ENCODE results near the gene TLNRD1. TPM values are rescaled to one million over a fixed set of nuclear protein-coding genes. Genes with fewer than 3 reads are reported as not detected.

The TLNRD1 gene
- total RNA-seq, 1 donor from 2014 or later = 18.7 TPM

DNA sequence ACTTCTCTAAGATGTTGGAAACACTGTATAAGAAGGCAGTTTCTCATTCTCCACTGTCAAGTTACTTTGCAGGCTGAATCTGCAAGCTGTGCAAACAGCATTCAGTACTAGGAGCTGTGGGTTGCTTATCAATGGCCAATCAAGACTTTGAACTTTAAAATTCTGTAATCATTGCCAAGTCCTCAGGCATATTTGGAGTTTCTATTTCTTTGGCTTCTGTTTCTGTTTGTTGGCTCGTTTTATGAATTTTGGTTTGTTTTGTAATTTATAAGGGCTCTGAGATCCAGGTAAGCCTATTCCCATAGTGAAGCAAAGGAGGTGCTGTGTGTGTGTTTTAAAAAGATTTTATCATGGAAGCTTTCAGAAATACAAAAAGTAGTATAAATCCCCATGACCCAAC lies 32.1 kb downstream of the TLNRD1 start:
- peaks cover 5% of the 10 kb centered on the region for H3K36me3 Mint-ChIP-seq (ENCODE audit: low read depth)
- peaks cover 5% of the 10 kb centered on the region for H3K9me3 Mint-ChIP-seq (ENCODE audit: low read depth)

DNA sequence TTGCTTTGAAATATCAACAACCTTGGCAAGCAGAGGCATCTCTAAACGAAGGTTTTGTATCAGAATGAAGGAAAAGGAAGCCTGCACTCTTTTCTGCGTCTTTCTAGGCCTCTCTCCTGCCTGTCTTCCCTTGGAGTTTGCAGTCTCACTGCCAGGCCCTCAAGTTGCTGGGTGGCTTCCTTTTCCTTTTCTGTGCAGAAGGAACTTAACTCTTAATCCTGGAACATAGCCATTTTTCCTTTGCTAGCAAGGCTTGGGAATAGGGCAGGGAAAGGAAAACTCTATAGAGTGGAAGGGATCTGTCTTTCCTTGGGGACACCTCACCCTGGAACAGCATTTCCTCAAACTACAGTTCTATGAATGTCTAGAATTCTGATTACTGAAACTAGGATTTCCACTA lies 32.8 kb downstream of the TLNRD1 start:
- TF ChIP-seq CTCF (IDR thresholded peaks at IDR 0.05) = no peak
- H3K36me3 Mint-ChIP-seq (ENCODE audit: low read depth) = peaks cover 5% of the 10 kb centered on the region
- H3K27me3 Mint-ChIP-seq (ENCODE audit: low read depth) = no peaks in the 10 kb centered on the region
- no peak overlapping the region for H3K4me3 Mint-ChIP-seq (ENCODE audit: unreplicated experiment)
- no peak overlapping the region for H3K27ac Mint-ChIP-seq (ENCODE audit: unreplicated experiment)
- H3K4me1 Mint-ChIP-seq (ENCODE audit: low read depth) = peaks cover 20% of the 10 kb centered on the region
- H3K9me3 Mint-ChIP-seq (ENCODE audit: low read depth) = peaks cover 5% of the 10 kb centered on the region
- no peak for DNase-seq (ENCODE audit: low spot score)

More for the DNA sequence above, 32.1 kb downstream of the TLNRD1 start:
- Mint-ChIP-seq H3K27ac (ENCODE audit: unreplicated experiment) (no peak overlapping the region), H3K4me1 (ENCODE audit: low read depth) (peaks cover 20% of the 10 kb centered on the region), H3K4me3 (ENCODE audit: unreplicated experiment) (no peak overlapping the region), H3K27me3 (ENCODE audit: low read depth) (no peaks in the 10 kb centered on the region)
- DNase-seq (ENCODE audit: low spot score) = no peak
- TF ChIP-seq CTCF (IDR thresholded peaks at IDR 0.05) = no peak

GRCh38 chr15:81037952-81038743 lies 37.4 kb downstream of the TLNRD1 start:
- Mint-ChIP-seq H3K9me3 (ENCODE audit: low read depth) (no peaks in the 10 kb centered on the region), H3K27ac (ENCODE audit: unreplicated experiment) (no peak overlapping the region), H3K36me3 (ENCODE audit: low read depth) (no peaks in the 10 kb centered on the region), H3K27me3 (ENCODE audit: low read depth) (no peaks in the 10 kb centered on the region), H3K4me3 (ENCODE audit: unreplicated experiment) (no peak overlapping the region), H3K4me1 (ENCODE audit: low read depth) (peaks cover 15% of the 10 kb centered on the region)
- TF ChIP-seq CTCF (IDR thresholded peaks at IDR 0.05) = no peak
- no peak for DNase-seq (ENCODE audit: low spot score)

GRCh38 chr15:81038975-81039607 lies 38.4 kb downstream of the TLNRD1 start:
- TF ChIP-seq CTCF (IDR thresholded peaks at IDR 0.05) = no peak
- DNase-seq (ENCODE audit: low spot score) = no peak
- H3K36me3 Mint-ChIP-seq (ENCODE audit: low read depth) = no peaks in the 10 kb centered on the region

DNA sequence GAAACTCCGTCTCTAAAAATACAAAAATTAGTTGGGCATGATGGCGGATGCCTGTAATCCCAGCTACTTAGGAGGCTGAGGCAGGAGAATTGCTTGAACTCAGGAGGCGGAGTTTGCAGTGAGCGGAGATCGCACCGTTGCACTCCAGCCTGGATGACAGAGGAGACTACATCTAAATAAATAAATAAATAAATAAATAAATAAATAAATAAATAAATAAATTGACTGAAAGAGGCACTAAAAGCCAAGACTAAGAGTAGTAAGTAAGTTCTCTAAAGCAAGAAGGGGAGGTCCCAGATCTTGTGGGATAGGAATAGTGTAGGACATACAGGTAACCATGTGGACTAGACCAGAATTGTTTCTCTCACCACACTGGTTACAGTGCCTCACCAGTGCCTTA lies 40.0 kb downstream of the TLNRD1 start:
- H3K4me1 Mint-ChIP-seq (ENCODE audit: low read depth) = peaks cover 11% of the 10 kb centered on the region
- H3K27me3 Mint-ChIP-seq (ENCODE audit: low read depth) = no peaks in the 10 kb centered on the region
- no peak overlapping the region for H3K4me3 Mint-ChIP-seq (ENCODE audit: unreplicated experiment)
- TF ChIP-seq CTCF (IDR thresholded peaks at IDR 0.05) = no peak
- no peaks in the 10 kb centered on the region for H3K9me3 Mint-ChIP-seq (ENCODE audit: low read depth)
- H3K36me3 Mint-ChIP-seq (ENCODE audit: low read depth) = no peaks in the 10 kb centered on the region
- no peak for DNase-seq (ENCODE audit: low spot score)
- no peak overlapping the region for H3K27ac Mint-ChIP-seq (ENCODE audit: unreplicated experiment)

More at GRCh38 chr15:81038975-81039607, 38.4 kb downstream of the TLNRD1 start:
- no peak overlapping the region for H3K4me3 Mint-ChIP-seq (ENCODE audit: unreplicated experiment)
- H3K4me1 Mint-ChIP-seq (ENCODE audit: low read depth) = peaks cover 11% of the 10 kb centered on the region
- no peak overlapping the region for H3K27ac Mint-ChIP-seq (ENCODE audit: unreplicated experiment)
- no peaks in the 10 kb centered on the region for H3K9me3 Mint-ChIP-seq (ENCODE audit: low read depth)
- no peaks in the 10 kb centered on the region for H3K27me3 Mint-ChIP-seq (ENCODE audit: low read depth)

Measured in chondrocyte (in vitro differentiated cells).